Spleen (tissue), 11 donors: Measurements from ENCODE around the gene RUSF1. TPM values are rescaled to one million over a fixed set of nuclear protein-coding genes. Genes with fewer than 3 reads are reported as not detected.

Experiments used
- DNase-seq: peaks from one replicate; pipeline ENCODE4 v3.0.0-alpha.2; 2020
- H3K27ac ChIP-seq, 8 donors: fragments of 200-600 bp; sonication (generic) in 7 of 8; 1 replicate in 4 of 8; 2 replicates in 4 of 8; pipeline versions ENCODE4 v1.5.0 to v1.8.0; 2016 to 2021; ENCODE audit warnings: inconsistent platforms in 4 of 8, mild to moderate bottlenecking in 4 of 8, moderate library complexity in 1 of 8
- H3K27me3 ChIP-seq, 7 donors: fragments of 200-600 bp; sonication (generic) in 6 of 7; replicated peaks in 1 of 7; 1 replicate in 4 of 7; 2 replicates in 3 of 7; pipeline versions ENCODE4 v1.5.0 to v1.8.0; 2016 to 2021; ENCODE audit warnings: inconsistent platforms in 3 of 7, mild to moderate bottlenecking in 1 of 7
- H3K36me3 ChIP-seq, 6 donors: fragments of 200-600 bp; sonication (generic) in 5 of 6; 1 replicate in 4 of 6; 2 replicates in 2 of 6; pipeline versions ENCODE4 v1.5.0 to v1.8.0; 2016 to 2021; ENCODE audit warnings: inconsistent platforms in 2 of 6
- H3K4me1 ChIP-seq, 6 donors: fragments of 200-600 bp; sonication (generic) in 5 of 6; 1 replicate in 3 of 6; 2 replicates in 3 of 6; pipeline versions ENCODE4 v1.5.0 to v1.8.0; 2016 to 2021; ENCODE audit warnings: inconsistent platforms in 3 of 6
- H3K4me3 ChIP-seq, 8 donors: fragments of 200-600 bp; sonication (generic) in 7 of 8; 1 replicate in 4 of 8; 2 replicates in 4 of 8; pipeline versions ENCODE4 v1.5.0 to v1.8.0; 2016 to 2021; ENCODE audit warnings: inconsistent platforms in 4 of 8, mild to moderate bottlenecking in 4 of 8, moderate library complexity in 2 of 8
- H3K9me3 ChIP-seq, 8 donors: fragments of 200-600 bp; sonication (generic) in 7 of 8; 1 replicate in 4 of 8; 2 replicates in 4 of 8; pipeline versions ENCODE4 v1.5.0 to v1.8.0; 2016 to 2021; ENCODE audit warnings: inconsistent platforms in 4 of 8
- CTCF ChIP-seq, 11 experiments: fragments of 200-600 bp in 7 of 11; fragments of 450-650 bp in 4 of 11; sonication (generic) in 4 of 11; IDR thresholded peaks in 8 of 11; conservative IDR thresholded peaks in 3 of 11; 1 replicate in 7 of 11; 2 replicates in 4 of 11; pipeline versions ENCODE4 v1.4.0 to v1.8.0; 2016 to 2021; ENCODE audit warnings: antibody characterized with exemption in 11 of 11, inconsistent platforms in 4 of 11, mild to moderate bottlenecking in 1 of 11
- POLR2A ChIP-seq, 3 donors: fragments of 450-650 bp; IDR thresholded peaks; one replicate each; pipeline ENCODE4 v1.5.1; 2017; ENCODE audit warnings: antibody characterized with exemption in 3 of 3, mild to moderate bottlenecking in 1 of 3
- POLR2AphosphoS5 ChIP-seq, 3 donors: sonication (generic); formaldehyde crosslinking; IDR thresholded peaks; one replicate each; pipeline ENCODE4 v1.5.1; 2017; ENCODE audit warnings: antibody characterized with exemption in 3 of 3
- WGBS, 5 donors: extraction: QIAGEN DNeasy Blood & Tissue Kit in 3 of 5; methylation state at CpG; one replicate each; pipeline versions ENCODE4 v1.1.5 to v1.1.7; 2013 to 2018; 5-methylcytosine and 5-hydroxymethylcytosine counted together
- intact Hi-C: fragments of 100-400 bp; cut with DNase I; formaldehyde crosslinking; loops from one replicate; pipeline ENCODE4 v1.15.0; 2023; ENCODE audit warnings: low total_unique reads
- polyA plus RNA-seq, 3 donors: library from polyadenylated mRNA; stranded (reverse); fragments of 200-250 nt; gene quantifications; one replicate each; pipeline ENCODE4 v1.2.1, GENCODE V29; 2013
- total RNA-seq, 7 donors: library from RNA; depleted of rRNA in 3 of 7; stranded (reverse); fragments of >200 nt in 3 of 7; fragmentation: NEBNext Ultra II Directional in 4 of 7; extraction: Animal tissue kit (Norgen Biotek cat#: 25700) in 4 of 7; gene quantifications; one replicate each; pipeline versions ENCODE4 v1.1.0 to v1.2.1, GENCODE V29; 2016 to 2021
- donor health status: healthy with polysubstance abuse.
- donor health status: DM: no; HTN: no; CAD: no; lungs with moderate emphysema.
- donor health status: DM: no; HTN: no; CAD: no.
- donor health status: Bipolar disorder and iron deficiency.
- donor health status: healthy.
- donor health status: DM: no; HTN: no; CAD: no.
- donor health status: DM: yes; HTN: yes; CAD: no.

RUSF1 gene
- total and polyA plus RNA-seq, 10 donors, result 36.6 to 73.3 (median 51.2) TPM

- no peak for DNase-seq
- Histone ChIP-seq H3K9me3 (peaks cover 0 to 16% (median 5%) of the 10 kb centered on the region in 8 donors), H3K36me3 (no peaks in the 10 kb centered on the region), H3K27me3 (peaks cover 0 to 94% (median 32%) of the 10 kb centered on the region in 7 donors), H3K4me1 (peaks cover 0 to 11% (median 6%) of the 10 kb centered on the region in 6 donors), H3K4me3 (peak overlapping the region in 5 of 8 donors; percentile 19 to 65 (median 23)), H3K27ac (no peak overlapping the region)
- WGBS, 5 donors, result 71 to 80% (median 74%) methylated on average over 21 of the region's 21 CpGs
- TF ChIP-seq POLR2A (IDR thresholded peaks at IDR 0.05), result no peak
- TF ChIP-seq POLR2AphosphoS5 (IDR thresholded peaks at IDR 0.05), result no peak
- TF ChIP-seq CTCF (IDR thresholded peaks at IDR 0.05 in 8 of 11, conservative IDR thresholded peaks at IDR 0.05 in 3 of 11), result no peak
- intact Hi-C loops, result no loop called here
Observed at GRCh38 chr16:31536804-31537361, 28.7 kb upstream of the RUSF1 start.

GRCh38 chr16:31535737-31536136, 27.5 kb upstream of the RUSF1 start:
- no peak overlapping the region for H3K4me3 ChIP-seq
- WGBS, 5 donors, result 15 to 34% (median 19%) methylated on average over 9 of the region's 9 CpGs
- TF ChIP-seq POLR2A (IDR thresholded peaks at IDR 0.05) (no peak), CTCF (IDR thresholded peaks at IDR 0.05 in 8 of 11, conservative IDR thresholded peaks at IDR 0.05 in 3 of 11) (no peak), POLR2AphosphoS5 (IDR thresholded peaks at IDR 0.05) (no peak)
- H3K4me1 ChIP-seq, result peaks cover 0 to 11% (median 6%) of the 10 kb centered on the region in 6 donors
- no peak overlapping the region for H3K27ac ChIP-seq
- H3K9me3 ChIP-seq, result peaks cover 0 to 14% (median 5%) of the 10 kb centered on the region in 8 donors
- peaks cover 0 to 98% (median 36%) of the 10 kb centered on the region in 7 donors for H3K27me3 ChIP-seq
- DNase-seq, result no peak
- intact Hi-C loops, result no loop called here
- no peaks in the 10 kb centered on the region for H3K36me3 ChIP-seq

- H3K27ac ChIP-seq, result no peak overlapping the region
- no peaks in the 10 kb centered on the region for H3K36me3 ChIP-seq
- WGBS, 5 donors, result 68 to 87% (median 82%) methylated on average over 4 of the region's 4 CpGs
- intact Hi-C loops, result no loop called here
- H3K4me1 ChIP-seq, result peaks cover 0 to 26% (median 14%) of the 10 kb centered on the region in 6 donors
- no peak overlapping the region for H3K4me3 ChIP-seq
- no peak for DNase-seq
- no peaks in the 10 kb centered on the region for H3K9me3 ChIP-seq
- TF ChIP-seq POLR2A (IDR thresholded peaks at IDR 0.05) (no peak), CTCF (IDR thresholded peaks at IDR 0.05 in 8 of 11, conservative IDR thresholded peaks at IDR 0.05 in 3 of 11) (no peak), POLR2AphosphoS5 (IDR thresholded peaks at IDR 0.05) (no peak)
- H3K27me3 ChIP-seq, result peaks cover 0 to 99% (median 44%) of the 10 kb centered on the region in 7 donors
Observed at GRCh38 chr16:31532896-31533295, 24.7 kb upstream of the RUSF1 start.

GRCh38 chr16:31532120-31532519, 23.9 kb upstream of the RUSF1 start:
- 67 to 76% (median 68%) methylated on average over 2 of the region's 2 CpGs for WGBS, 5 donors
- no peak for TF ChIP-seq CTCF (IDR thresholded peaks at IDR 0.05 in 8 of 11, conservative IDR thresholded peaks at IDR 0.05 in 3 of 11)
- TF ChIP-seq POLR2A (IDR thresholded peaks at IDR 0.05), result no peak
- TF ChIP-seq POLR2AphosphoS5 (IDR thresholded peaks at IDR 0.05), result no peak
- Histone ChIP-seq H3K36me3 (no peaks in the 10 kb centered on the region), H3K4me3 (no peak overlapping the region), H3K27ac (no peak overlapping the region), H3K9me3 (no peaks in the 10 kb centered on the region), H3K4me1 (peaks cover 0 to 21% (median 8%) of the 10 kb centered on the region in 6 donors), H3K27me3 (peaks cover 0 to 99% (median 36%) of the 10 kb centered on the region in 7 donors)
- DNase-seq, result no peak
- intact Hi-C loops, result no loop called here
